MCF 10A (cell line): ENCODE data around the gene HES2. TPM values are rescaled to one million over a fixed set of nuclear protein-coding genes. Genes with fewer than 3 reads are reported as not detected.

Experiments
- BruUV-seq: library from RNA; stranded (reverse); fragments of 400-500 nt; replicated peaks from 2 replicates; lab custom pipeline; 2021; lab: Mats Ljungman, UMichigan
- CTCF ChIA-PET: fragments of 300-600 bp; sonication (Branson Sonifier 250); formaldehyde crosslinking; extraction: SDS; loops from one replicate; lab custom pipeline; 2021; ENCODE audit warnings: antibody characterized with exemption, inconsistent platforms; lab: Yijun Ruan, JAX
- POLR2A ChIA-PET: fragments of 300-600, 350-650 bp; sonication (Branson Sonifier 250); formaldehyde crosslinking; extraction: SDS; loops from one replicate; lab custom pipeline; 2020; ENCODE audit warnings: antibody characterized with exemption, inconsistent platforms; lab: Yijun Ruan, JAX
- DNase-seq: peaks from one replicate; pipeline ENCODE4 v3.0.0-alpha.2; 2018; ENCODE audit not compliant: unreplicated experiment
- H3K27ac Mint-ChIP-seq: one replicate; pipeline ENCODE4 v1.8.0; 2022; ENCODE audit warnings: mild to moderate bottlenecking, low read depth, mixed read lengths; ENCODE audit not compliant: unreplicated experiment
- H3K27me3 Mint-ChIP-seq: one replicate; pipeline ENCODE4 v1.8.0; 2022; ENCODE audit warnings: mixed read lengths; ENCODE audit not compliant: insufficient read depth, unreplicated experiment
- H3K36me3 Mint-ChIP-seq: one replicate; pipeline ENCODE4 v1.8.0; 2022; ENCODE audit warnings: mild to moderate bottlenecking, moderate library complexity, mixed read lengths; ENCODE audit not compliant: insufficient read depth, unreplicated experiment
- H3K4me1 Mint-ChIP-seq: one replicate; pipeline ENCODE4 v1.8.0; 2022; ENCODE audit warnings: mixed read lengths; ENCODE audit not compliant: insufficient read depth, unreplicated experiment
- H3K4me3 Mint-ChIP-seq: one replicate; pipeline ENCODE4 v1.8.0; 2022; ENCODE audit warnings: mild to moderate bottlenecking, moderate library complexity, mixed read lengths; ENCODE audit not compliant: unreplicated experiment
- H3K9me3 Mint-ChIP-seq: one replicate; pipeline ENCODE4 v1.8.0; 2022; ENCODE audit warnings: mixed read lengths; ENCODE audit not compliant: unreplicated experiment
- CTCF ChIP-seq: fragments of 200-600 bp; IDR thresholded peaks from one replicate; pipeline ENCODE4 v1.8.0; 2022; ENCODE audit warnings: antibody characterized with exemption, mild to moderate bottlenecking; ENCODE audit not compliant: unreplicated experiment
- intact Hi-C: fragments of 100-400 bp; cut with micrococcal nuclease; formaldehyde crosslinking; loops from 2 replicates; pipeline ENCODE4 v1.14.1; 2022
- total RNA-seq: library from RNA; stranded (reverse); gene quantifications from 2 replicates; pipeline ENCODE4 v1.2.3, GENCODE V29; 2022

The HES2 gene
- total RNA-seq, 1 experiment from 2014 or later: 7.6 TPM

GRCh38 chr1:6410248-6410893 lies 9.3 kb downstream of the HES2 start:
- Mint-ChIP-seq H3K27me3 (no peaks in the 10 kb centered on the region), H3K4me3 (no peak overlapping the region)
- CTCF ChIA-PET: interaction anchor here (0.6 to 1.7 kb wide), 8 partner anchors 11 to 164 kb away, joined by 3 to 4 read pairs (median 4); no protein-coding TSS in a partner anchor

GRCh38 chr1:6409733-6410132 lies 10.0 kb downstream of the HES2 start:
- TF ChIP-seq CTCF: no peak
- no peak for DNase-seq
- Mint-ChIP-seq H3K4me3 (no peak overlapping the region), H3K27ac (no peak overlapping the region), H3K9me3 (no peaks in the 10 kb centered on the region), H3K27me3 (no peaks in the 10 kb centered on the region), H3K36me3 (no peaks in the 10 kb centered on the region), H3K4me1 (peaks cover 18% of the 10 kb centered on the region)
- ChIA-PET CTCF (interaction anchor here (0.6 to 1.7 kb wide), 4 partner anchors 28 to 163 kb away, joined by 3 to 4 read pairs (median 4); no protein-coding TSS in a partner anchor), POLR2A (interaction anchor here (0.8 kb wide), 1 partner anchor 57 kb away, joined by 3 read pairs; no protein-coding TSS in a partner anchor)
- intact Hi-C loops: no loop called here
- no TSS peak for BruUV-seq

More at GRCh38 chr1:6410248-6410893, 9.3 kb downstream of the HES2 start:
- no peak for TF ChIP-seq CTCF
- H3K9me3 Mint-ChIP-seq: no peaks in the 10 kb centered on the region
- POLR2A ChIA-PET: interaction anchor here (1.0 kb wide), 1 partner anchor 18 kb away, joined by 3 read pairs; no protein-coding TSS in a partner anchor
- H3K36me3 Mint-ChIP-seq: no peaks in the 10 kb centered on the region
- no peak for DNase-seq
- peaks cover 24% of the 10 kb centered on the region for H3K4me1 Mint-ChIP-seq
- no TSS peak for BruUV-seq
- H3K27ac Mint-ChIP-seq: peak overlapping the region; percentile 50
- intact Hi-C loops: no loop called here

GRCh38 chr1:6409053-6409452 lies 10.7 kb downstream of the HES2 start:
- ChIA-PET CTCF (interaction anchor here (1.4 to 3.1 kb wide), 3 partner anchors 28 to 163 kb away, joined by 4 to 12 read pairs (median 4); no protein-coding TSS in a partner anchor), POLR2A (interaction anchor here (0.7 to 1.1 kb wide), 3 partner anchors 19 to 87 kb away, joined by 3 to 4 read pairs (median 4); no protein-coding TSS in a partner anchor)
- no peaks in the 10 kb centered on the region for H3K27me3 Mint-ChIP-seq
- H3K9me3 Mint-ChIP-seq: no peaks in the 10 kb centered on the region
- no peak for DNase-seq
- no TSS peak for BruUV-seq
- no peak overlapping the region for H3K27ac Mint-ChIP-seq
- H3K4me3 Mint-ChIP-seq: no peak overlapping the region
- peaks cover 11% of the 10 kb centered on the region for H3K4me1 Mint-ChIP-seq
- no peaks in the 10 kb centered on the region for H3K36me3 Mint-ChIP-seq
- intact Hi-C loops: no loop called here
- TF ChIP-seq CTCF: no peak

GRCh38 chr1:6408023-6408422 lies 11.7 kb downstream of the HES2 start:
- BruUV-seq: no TSS peak
- Mint-ChIP-seq H3K27me3 (no peaks in the 10 kb centered on the region), H3K4me1 (peaks cover 10% of the 10 kb centered on the region), H3K4me3 (no peak overlapping the region), H3K9me3 (no peaks in the 10 kb centered on the region), H3K27ac (no peak overlapping the region), H3K36me3 (no peaks in the 10 kb centered on the region)
- TF ChIP-seq CTCF: no peak
- no peak for DNase-seq
- CTCF ChIA-PET: interaction anchor here (0.6 to 3.1 kb wide), 7 partner anchors 30 to 162 kb away, joined by 3 to 12 read pairs (median 4); no protein-coding TSS in a partner anchor
- intact Hi-C loops: no loop called here
- POLR2A ChIA-PET: interaction anchor here (0.6 to 1.4 kb wide), 4 partner anchors 14 to 20 kb away, joined by 3 to 6 read pairs (median 4); partner anchors contain the start of gene ACOT7
